ENCODE measurements around the gene IRGC.
"Not testable (repeated sequence)": the region's sequence is repeated elsewhere in the genome, so short reads cannot be mapped to it uniquely, and the experiment has no call there.

IRGC gene

DNA sequence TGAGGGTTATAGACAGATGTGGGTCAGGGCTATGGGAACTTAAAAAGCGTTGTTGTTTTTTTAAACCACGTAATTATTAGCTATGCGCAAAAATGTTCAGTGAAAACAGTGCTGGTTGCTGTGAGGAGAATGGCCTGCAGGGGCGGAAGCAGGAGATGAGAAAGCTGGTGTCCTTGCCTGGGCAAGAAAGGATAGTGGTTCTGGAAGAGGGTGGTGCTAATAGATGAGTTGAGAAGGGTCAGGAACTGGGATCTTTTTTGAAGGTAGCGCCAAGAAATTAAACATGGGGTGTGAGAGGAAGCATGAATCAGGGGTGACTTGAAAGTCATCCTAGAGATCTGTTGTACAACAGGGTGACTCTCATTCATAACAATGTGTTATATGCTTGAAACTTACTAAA is 43.6 kb downstream of the IRGC start:
- DNase-seq: peak; percentile 65 to 81

DNA sequence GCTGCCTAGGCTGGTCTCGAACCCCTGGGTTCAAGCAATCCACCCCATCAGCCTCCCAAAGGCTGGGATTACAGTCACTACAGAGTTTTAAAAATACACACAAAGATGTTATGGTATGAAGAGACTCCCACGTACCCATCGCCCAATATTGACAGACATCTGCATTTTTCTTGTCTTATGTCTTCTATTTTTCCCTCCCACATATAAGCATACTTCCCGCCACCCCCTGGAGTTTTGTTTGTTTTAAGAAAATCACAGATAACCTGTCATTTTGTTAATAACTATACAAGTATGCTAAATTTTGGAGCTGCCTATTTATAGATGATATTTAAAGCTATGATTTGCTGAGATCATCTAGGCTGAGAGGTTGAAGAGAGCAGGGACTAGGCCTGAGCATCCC is 45.1 kb downstream of the IRGC start:
- no peak for DNase-seq

DNA sequence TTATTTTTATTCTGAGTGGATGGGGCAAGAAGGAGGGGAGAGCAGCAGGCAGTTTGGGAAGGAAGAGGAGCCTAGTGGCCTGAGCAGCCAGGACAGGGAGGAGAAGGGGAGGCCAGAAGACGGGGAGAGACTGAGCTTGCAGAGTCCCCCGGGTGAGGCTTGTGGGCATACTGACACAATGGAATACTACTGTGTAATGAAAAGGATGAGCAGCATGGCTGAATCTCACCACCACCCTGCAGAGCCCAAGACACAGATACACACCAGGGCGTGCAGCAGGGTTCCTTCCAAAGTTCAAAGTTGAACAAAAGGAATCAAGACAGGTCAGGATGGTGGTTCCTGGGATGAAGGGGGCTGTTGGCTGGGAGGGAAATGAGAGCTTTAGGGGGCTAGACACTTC is 46.9 kb downstream of the IRGC start:
- DNase-seq: no peak

DNA sequence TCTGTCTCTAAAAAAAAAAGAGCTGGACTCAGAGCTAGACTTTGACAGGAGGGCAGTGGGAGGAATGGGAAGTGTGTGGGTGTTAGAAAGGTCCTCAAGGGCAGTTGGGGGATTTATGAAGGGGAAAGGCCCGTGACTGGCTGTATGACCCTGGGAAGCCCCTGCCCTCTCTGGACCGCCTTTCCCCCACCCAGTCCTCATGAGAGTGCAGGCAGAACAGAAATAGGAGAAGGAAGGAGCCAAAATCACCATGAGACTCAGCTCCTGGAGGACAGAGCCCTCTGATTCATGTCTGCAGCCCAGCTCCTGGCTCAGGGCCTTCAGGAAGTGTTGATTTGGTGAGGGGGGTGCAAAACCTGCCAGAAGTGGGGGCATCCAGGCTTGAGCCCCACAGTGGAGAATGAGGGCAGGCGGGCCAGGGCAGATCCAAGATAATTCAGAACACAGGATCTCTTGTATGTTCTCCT is 47.6 kb downstream of the IRGC start:
- no peak for DNase-seq

DNA sequence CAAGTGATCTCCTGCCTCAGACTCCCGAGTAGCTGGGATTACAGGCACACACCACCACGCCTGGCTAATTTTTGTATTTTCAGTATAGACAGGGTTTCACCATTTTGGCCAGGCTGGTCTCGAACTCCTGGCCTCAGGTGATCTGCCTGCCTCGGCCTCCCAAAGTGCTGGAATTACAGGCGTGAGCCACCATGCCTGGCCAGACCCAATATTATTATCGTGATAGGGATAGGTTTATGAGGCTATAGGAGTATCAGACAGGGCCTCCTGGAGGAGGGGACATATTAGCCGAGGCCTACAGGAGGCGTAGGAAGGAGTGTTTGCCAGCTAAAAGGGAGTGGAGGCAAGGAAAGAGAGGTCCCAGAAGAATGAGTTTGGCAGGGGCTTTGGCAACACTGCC is 48.8 kb downstream of the IRGC start:
- DNase-seq: not testable (repeated sequence)

DNA sequence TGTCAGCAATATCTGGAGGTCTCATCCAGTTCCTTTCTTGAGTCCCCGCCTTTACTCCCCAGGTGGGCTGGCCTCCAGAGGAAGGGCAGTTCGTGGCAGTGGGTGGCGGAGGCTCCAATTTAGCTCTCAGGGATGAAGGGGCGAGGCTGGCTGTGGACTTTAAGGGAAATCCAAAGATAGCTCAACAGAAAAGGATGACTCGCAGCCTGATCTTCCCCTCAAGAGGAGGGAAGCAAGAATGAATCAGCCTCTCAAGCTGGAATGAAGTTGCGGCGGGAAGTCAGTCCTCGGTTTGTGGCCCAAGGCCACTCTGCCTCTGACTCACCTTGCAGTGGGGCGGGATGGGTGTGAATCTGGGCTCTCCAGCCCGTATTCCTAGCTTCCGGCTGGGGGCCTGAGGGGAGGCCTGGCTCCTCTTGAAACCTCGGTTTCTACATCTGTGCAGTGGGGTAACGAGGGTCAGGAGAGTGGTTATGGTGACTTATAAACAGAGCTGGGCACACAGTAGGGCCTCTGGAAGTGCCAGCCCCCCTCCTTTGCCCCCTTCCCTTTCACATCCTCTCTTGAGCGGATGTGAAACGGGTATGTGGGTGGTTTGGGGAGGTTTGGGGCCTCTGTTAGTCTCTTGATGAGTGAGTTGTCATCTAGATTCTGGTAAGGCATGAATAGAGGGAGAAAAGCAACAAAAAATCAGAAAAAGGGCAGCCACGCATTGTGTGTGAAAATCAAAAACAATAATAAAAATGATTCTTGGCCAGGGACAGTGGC is 49.4 kb downstream of the IRGC start:
- DNase-seq: peak; percentile 85 to 92

DNA sequence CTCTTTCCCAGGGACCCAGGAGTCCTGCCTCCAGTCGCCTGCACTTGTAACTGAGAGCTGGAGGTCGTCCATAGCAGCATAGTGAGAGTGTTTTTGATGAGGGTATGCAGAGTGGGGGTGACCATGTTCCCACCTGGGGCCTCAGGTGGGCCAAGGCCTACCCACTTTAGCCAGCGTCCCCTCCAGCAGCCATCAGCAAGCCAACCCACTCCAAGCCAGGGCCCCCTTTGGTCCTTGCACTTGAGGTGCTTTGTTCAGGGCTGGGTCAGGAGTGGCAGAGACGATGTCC is 50.8 kb downstream of the IRGC start:
- no peak for DNase-seq

DNA sequence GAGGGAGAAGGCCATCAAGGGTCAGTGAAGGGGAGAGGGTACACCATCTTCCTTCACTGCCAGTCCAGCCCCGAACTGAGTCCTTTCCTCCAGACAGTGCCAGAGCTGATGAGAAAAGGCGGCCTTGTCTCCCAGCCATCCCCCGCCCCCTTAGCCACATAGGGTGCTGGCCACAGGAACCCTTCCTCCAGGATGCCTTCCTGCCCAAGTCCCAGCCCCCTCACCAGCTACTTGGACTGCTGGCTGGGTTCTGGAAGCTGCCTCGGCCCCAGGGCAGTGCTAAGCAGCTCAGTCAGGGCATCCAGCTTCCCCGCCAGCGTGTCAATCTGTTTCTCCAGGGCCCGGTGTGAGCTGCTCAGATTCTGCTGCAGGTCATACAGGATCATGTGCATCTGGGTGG is 51.4 kb downstream of the IRGC start:
- DNase-seq: no peak

DNA sequence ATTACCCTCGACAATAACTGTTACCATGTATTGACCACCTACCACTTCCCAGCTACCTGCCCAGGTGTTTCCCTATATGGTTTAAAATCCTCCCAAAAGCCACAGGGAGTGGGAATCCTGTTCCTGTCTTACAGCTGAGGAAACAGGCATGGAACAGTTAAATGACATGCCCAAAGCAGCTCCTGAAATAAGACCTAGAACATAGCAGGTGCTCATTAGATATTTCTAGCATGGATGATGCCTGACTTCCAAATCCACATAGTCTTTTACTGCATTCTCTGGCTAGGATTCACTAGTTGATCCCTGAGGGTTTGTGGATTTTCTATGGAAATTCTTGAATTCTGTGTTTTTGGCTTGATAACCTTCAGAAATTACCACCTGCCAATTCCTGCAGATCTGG is 51.9 kb downstream of the IRGC start:
- DNase-seq: no peak

DNA sequence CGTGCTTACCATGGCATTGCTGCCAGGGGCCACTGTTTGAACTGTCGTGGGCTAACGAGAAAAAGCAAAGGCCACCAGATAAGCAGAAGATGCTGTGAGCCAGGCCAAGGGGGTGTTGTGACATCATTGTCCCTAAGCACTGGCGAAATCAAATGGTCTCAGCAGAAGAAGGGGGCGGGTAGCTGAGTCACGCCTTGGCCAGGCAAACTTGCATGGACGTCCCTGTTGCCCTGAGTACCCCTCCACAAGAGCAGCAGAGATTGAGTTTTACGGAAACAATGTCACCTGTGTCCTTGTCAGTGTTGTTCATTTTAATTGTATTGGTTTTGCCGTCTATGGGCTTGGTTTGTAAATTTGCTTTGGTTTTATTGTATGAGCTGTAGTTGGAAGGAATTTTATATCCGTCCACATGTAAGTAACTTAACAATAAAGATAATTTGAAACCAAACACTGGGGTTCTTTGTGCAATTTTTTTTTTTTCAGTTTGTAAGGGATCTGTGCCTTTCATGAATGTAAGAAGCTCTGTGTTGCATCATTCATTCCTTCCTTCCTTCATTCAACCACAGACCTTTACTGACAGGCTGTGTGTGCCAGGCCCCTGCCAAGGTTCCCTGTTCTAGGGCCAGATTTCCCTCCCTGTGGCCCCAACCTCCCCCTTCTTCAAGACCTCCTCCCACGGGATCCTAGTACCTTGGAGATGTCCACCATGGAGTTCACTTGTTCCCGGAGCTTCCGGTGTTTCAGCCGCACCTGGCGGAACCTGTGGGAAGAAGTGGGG is 52.6 kb downstream of the IRGC start:
- no peak for DNase-seq

DNA sequence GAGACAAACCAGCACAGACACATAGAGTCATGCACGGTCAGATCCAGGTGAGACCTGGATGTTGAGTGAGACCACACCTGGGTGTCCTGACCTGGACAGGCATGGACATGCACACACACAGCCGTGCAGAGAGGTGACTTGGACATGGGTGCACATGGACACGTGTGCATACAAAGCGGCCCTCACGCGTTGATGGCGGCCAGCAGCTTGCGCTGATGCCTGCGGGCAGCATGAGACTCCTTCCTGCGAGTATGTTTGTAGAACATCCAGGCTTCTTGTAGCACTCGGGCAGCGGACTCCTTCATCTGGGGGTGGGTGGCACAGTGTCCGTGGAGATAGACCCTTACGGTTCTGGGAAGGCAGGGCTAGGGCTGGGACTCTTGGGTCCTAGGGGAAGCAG is 53.4 kb downstream of the IRGC start:
- no peak for DNase-seq
